Right lobe of liver (tissue), 4 donors: ENCODE data around the gene SH3BP4.

Experiments
- CTCF ChIP-seq, 4 donors: fragments of 200-600 bp in 3 of 4; fragments of 450-650 bp in 1 of 4; IDR thresholded peaks; one replicate each; pipeline versions ENCODE4 v1.5.1 to v1.8.0; 2016 to 2022; ENCODE audit warnings: antibody characterized with exemption in 4 of 4, mild to moderate bottlenecking in 2 of 4
- POLR2A ChIP-seq: fragments of 450-650 bp; IDR thresholded peaks from one replicate; pipeline ENCODE4 v1.6.1; 2017; ENCODE audit warnings: antibody characterized with exemption, mild to moderate bottlenecking
- donor health status: DM: no; HTN: no; CAD: no.
- donor health status: DM: no; HTN: no; CAD: no.
- donor health status: DM: no; HTN: yes; CAD: no.

DNA sequence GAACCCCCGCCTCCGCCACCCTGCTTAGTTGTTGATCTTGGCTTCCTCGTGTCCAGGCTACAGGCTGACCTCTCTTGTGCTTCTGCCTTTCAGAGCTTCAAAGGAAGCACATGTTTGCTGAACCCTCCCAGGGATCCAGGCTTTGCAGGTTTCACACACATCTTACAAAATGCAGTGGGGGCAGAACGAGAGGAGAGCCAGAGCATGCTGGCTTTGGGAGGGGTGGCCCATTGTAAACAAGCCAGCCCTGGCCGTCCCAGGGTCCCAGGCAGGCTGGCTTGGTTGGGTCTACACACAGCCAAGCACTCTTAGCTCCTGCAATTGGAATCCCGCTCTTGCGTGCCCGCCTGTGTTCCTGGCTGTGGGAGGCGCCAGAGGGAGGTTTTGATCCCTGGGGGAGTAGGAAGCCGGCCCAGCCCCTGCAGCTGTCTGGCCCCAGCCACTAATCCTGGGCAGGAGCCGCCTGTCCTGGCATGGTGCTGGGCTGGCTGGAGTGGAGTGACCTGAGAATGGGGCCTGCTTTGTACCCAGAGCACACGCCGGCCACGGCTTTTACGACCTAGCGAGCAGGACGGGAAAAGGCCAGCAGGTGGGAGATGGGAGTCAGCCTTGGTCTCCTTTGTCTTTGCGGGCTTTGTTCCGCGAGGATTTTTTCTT is 53.9 kb downstream of the SH3BP4 start:
- TF ChIP-seq CTCF (IDR thresholded peaks at IDR 0.05) (peak in 3 of 4 donors; percentile 16 to 44 (median 21)), POLR2A (no peak)
